ENCODE data around the gene RYR1.

RYR1 gene

GRCh38 chr19:38420935-38421334, 12.6 kb upstream of the RYR1 start:
- H4K20me1 ChIP-seq (ENCODE audit: low read depth, low read length): no peaks in the 10 kb centered on the region
- no peaks in the 10 kb centered on the region for H3F3A ChIP-seq (ENCODE audit: insufficient read depth)
- no peak overlapping the region for H2AFZ ChIP-seq (ENCODE audit: low read depth, low read length, severe bottlenecking)
- H3K79me2 ChIP-seq (ENCODE audit: insufficient read depth, low read length): no peaks in the 10 kb centered on the region
- no peak for TF ChIP-seq EZH2phosphoT487 (conservative IDR thresholded peaks at IDR 0.05; ENCODE audit: low read length)
- TF ChIP-seq CTCF (IDR thresholded peaks at IDR 0.05; ENCODE audit: insufficient read depth, low read length, poor library complexity, severe bottlenecking): no peak
- no peak overlapping the region for H3K4me2 ChIP-seq (ENCODE audit: low read depth, low read length, poor library complexity, severe bottlenecking)
- H3K9me2 ChIP-seq (replicated peaks; ENCODE audit: insufficient read depth, low read length): no peaks in the 10 kb centered on the region
- H3K4me3 ChIP-seq (ENCODE audit: insufficient read depth, low read length, poor library complexity, severe bottlenecking): no peak overlapping the region
- H3K9ac ChIP-seq (ENCODE audit: low read length): no peak overlapping the region
- H3K27me3 ChIP-seq (ENCODE audit: low read length): no peaks in the 10 kb centered on the region
- H3K9me3 ChIP-seq (ENCODE audit: insufficient read depth, low read length): no peaks in the 10 kb centered on the region
- no peak overlapping the region for H3K27ac ChIP-seq (ENCODE audit: low read depth, low read length)
- no peaks in the 10 kb centered on the region for H3K36me3 ChIP-seq (ENCODE audit: low read length)

- H3K27ac ChIP-seq (ENCODE audit: low read depth, low read length): no peak overlapping the region
- no peaks in the 10 kb centered on the region for H3K9me3 ChIP-seq (ENCODE audit: insufficient read depth, low read length)
- H3K9me2 ChIP-seq (replicated peaks; ENCODE audit: insufficient read depth, low read length): no peaks in the 10 kb centered on the region
- no peaks in the 10 kb centered on the region for H3K79me2 ChIP-seq (ENCODE audit: insufficient read depth, low read length)
- H3F3A ChIP-seq (ENCODE audit: insufficient read depth): no peaks in the 10 kb centered on the region
- H3K4me2 ChIP-seq (ENCODE audit: low read depth, low read length, poor library complexity, severe bottlenecking): no peak overlapping the region
- no peaks in the 10 kb centered on the region for H3K36me3 ChIP-seq (ENCODE audit: low read length)
- H3K9ac ChIP-seq (ENCODE audit: low read length): no peak overlapping the region
- no peaks in the 10 kb centered on the region for H4K20me1 ChIP-seq (ENCODE audit: low read depth, low read length)
- TF ChIP-seq EZH2phosphoT487 (conservative IDR thresholded peaks at IDR 0.05; ENCODE audit: low read length) (no peak), CTCF (IDR thresholded peaks at IDR 0.05; ENCODE audit: insufficient read depth, low read length, poor library complexity, severe bottlenecking) (no peak)
- H3K4me3 ChIP-seq (ENCODE audit: insufficient read depth, low read length, poor library complexity, severe bottlenecking): no peak overlapping the region
- no peak overlapping the region for H2AFZ ChIP-seq (ENCODE audit: low read depth, low read length, severe bottlenecking)
- no peaks in the 10 kb centered on the region for H3K27me3 ChIP-seq (ENCODE audit: low read length)
Observed at GRCh38 chr19:38421856-38422255, 11.6 kb upstream of the RYR1 start.

GRCh38 chr19:38422438-38422837, 11.1 kb upstream of the RYR1 start:
- no peaks in the 10 kb centered on the region for H3K27me3 ChIP-seq (ENCODE audit: low read length)
- TF ChIP-seq CTCF (IDR thresholded peaks at IDR 0.05; ENCODE audit: insufficient read depth, low read length, poor library complexity, severe bottlenecking) (no peak), EZH2phosphoT487 (conservative IDR thresholded peaks at IDR 0.05; ENCODE audit: low read length) (no peak)
- no peaks in the 10 kb centered on the region for H3K36me3 ChIP-seq (ENCODE audit: low read length)
- H3K79me2 ChIP-seq (ENCODE audit: insufficient read depth, low read length): no peaks in the 10 kb centered on the region
- no peak overlapping the region for H3K9ac ChIP-seq (ENCODE audit: low read length)
- H3K4me2 ChIP-seq (ENCODE audit: low read depth, low read length, poor library complexity, severe bottlenecking): no peak overlapping the region
- no peaks in the 10 kb centered on the region for H3K9me3 ChIP-seq (ENCODE audit: insufficient read depth, low read length)
- no peaks in the 10 kb centered on the region for H4K20me1 ChIP-seq (ENCODE audit: low read depth, low read length)
- H3K4me3 ChIP-seq (ENCODE audit: insufficient read depth, low read length, poor library complexity, severe bottlenecking): no peak overlapping the region
- no peaks in the 10 kb centered on the region for H3F3A ChIP-seq (ENCODE audit: insufficient read depth)
- H3K9me2 ChIP-seq (replicated peaks; ENCODE audit: insufficient read depth, low read length): no peaks in the 10 kb centered on the region
- H3K27ac ChIP-seq (ENCODE audit: low read depth, low read length): no peak overlapping the region
- H2AFZ ChIP-seq (ENCODE audit: low read depth, low read length, severe bottlenecking): no peak overlapping the region

Measured in SU-DHL-6 (cell line).